Colonic mucosa (tissue), 4 donors: ENCODE data around the gene GSN. TPM values are rescaled to one million over a fixed set of nuclear protein-coding genes. Genes with fewer than 3 reads are reported as not detected.

Source experiments
- DNase-seq: peaks from one replicate; pipeline ENCODE4 v3.0.0-alpha.2; 2020
- H3K27ac ChIP-seq: fragments of 200-600 bp; one replicate; pipeline ENCODE4 v1.8.0; 2021
- H3K27me3 ChIP-seq: fragments of 200-600 bp; one replicate; pipeline ENCODE4 v1.8.0; 2021
- H3K36me3 ChIP-seq: fragments of 200-600 bp; one replicate; pipeline ENCODE4 v1.8.0; 2021
- H3K4me1 ChIP-seq: fragments of 200-600 bp; one replicate; pipeline ENCODE4 v1.8.0; 2021; ENCODE audit warnings: mild to moderate bottlenecking
- H3K4me3 ChIP-seq: fragments of 200-600 bp; one replicate; pipeline ENCODE4 v1.8.0; 2021
- H3K9ac ChIP-seq, 2 donors: one replicate each; pipeline ENCODE4 v1.7.0; 2013; ENCODE audit warnings: control low read depth in 2 of 2, low read depth in 2 of 2, low read length in 2 of 2
- H3K9me3 ChIP-seq: fragments of 200-600 bp; one replicate; pipeline ENCODE4 v1.8.0; 2021
- CTCF ChIP-seq: fragments of 200-600 bp; IDR thresholded peaks from one replicate; pipeline ENCODE4 v1.8.0; 2022; ENCODE audit warnings: antibody characterized with exemption, mild to moderate bottlenecking
- intact Hi-C: fragments of 100-400 bp; cut with DNase I; formaldehyde crosslinking; loops from one replicate; pipeline ENCODE4 v1.14.1; 2022
- total RNA-seq, 2 donors: library from RNA; stranded (reverse); fragmentation: NEBNext Ultra II Directional in 1 of 2; extraction: Animal tissue kit (Norgen Biotek cat#: 25700) in 1 of 2; gene quantifications; one replicate each; pipeline ENCODE4 v1.2.1, GENCODE V29; 2021
- donor health status: healthy.
- donor health status: DM: no; HTN: no; CAD: no.
- donor health status: DM: no; HTN: no; CAD: no.

The GSN gene
- total RNA-seq, 2 donors from 2014 or later, result 413 to 553 TPM

GRCh38 chr9:121259498-121259897, 8.5 kb upstream of the GSN start:
- no peak for DNase-seq
- no peak for TF ChIP-seq CTCF
- Histone ChIP-seq H3K36me3 (no peaks in the 10 kb centered on the region), H3K9me3 (no peaks in the 10 kb centered on the region), H3K27ac (no peak overlapping the region), H3K9ac (no peak overlapping the region), H3K4me3 (no peak overlapping the region), H3K4me1 (no peaks in the 10 kb centered on the region), H3K27me3 (no peaks in the 10 kb centered on the region)
- intact Hi-C loops, result no loop called here

- H3K27ac ChIP-seq, result no peak overlapping the region
- H3K4me3 ChIP-seq, result no peak overlapping the region
- no peak for TF ChIP-seq CTCF
- no peaks in the 10 kb centered on the region for H3K4me1 ChIP-seq
- H3K9ac ChIP-seq, result no peak overlapping the region
- DNase-seq, result no peak
- H3K27me3 ChIP-seq, result no peaks in the 10 kb centered on the region
- intact Hi-C loops, result loop anchor here (5.0 kb wide), 1 partner anchor 38 kb away; no protein-coding TSS in a partner anchor
- H3K36me3 ChIP-seq, result no peaks in the 10 kb centered on the region
- H3K9me3 ChIP-seq, result no peaks in the 10 kb centered on the region
Observed at GRCh38 chr9:121259935-121260334, 8.0 kb upstream of the GSN start.

- no peak overlapping the region for H3K27ac ChIP-seq
- DNase-seq, result no peak
Observed at GRCh38 chr9:121260457-121261106, 7.4 kb upstream of the GSN start.

GRCh38 chr9:121261107-121261460, 6.9 kb upstream of the GSN start:
- intact Hi-C loops, result loop anchor here (5.0 kb wide), 1 partner anchor 39 kb away; no protein-coding TSS in a partner anchor
- no peaks in the 10 kb centered on the region for H3K9me3 ChIP-seq
- no peak overlapping the region for H3K4me3 ChIP-seq
- no peaks in the 10 kb centered on the region for H3K36me3 ChIP-seq
- no peak for TF ChIP-seq CTCF
- no peak for DNase-seq
- no peak overlapping the region for H3K27ac ChIP-seq
- no peaks in the 10 kb centered on the region for H3K4me1 ChIP-seq
- H3K9ac ChIP-seq, result no peak overlapping the region
- no peaks in the 10 kb centered on the region for H3K27me3 ChIP-seq

More at GRCh38 chr9:121260457-121261106, 7.4 kb upstream of the GSN start:
- Histone ChIP-seq H3K4me1 (no peaks in the 10 kb centered on the region), H3K4me3 (no peak overlapping the region), H3K27me3 (no peaks in the 10 kb centered on the region), H3K9ac (no peak overlapping the region), H3K9me3 (no peaks in the 10 kb centered on the region), H3K36me3 (no peaks in the 10 kb centered on the region)
- no peak for TF ChIP-seq CTCF
- intact Hi-C loops, result loop anchor here (5.0 kb wide), 1 partner anchor 38 kb away; no protein-coding TSS in a partner anchor

- H3K27me3 ChIP-seq, result no peaks in the 10 kb centered on the region
- intact Hi-C loops, result loop anchor here (5.0 kb wide), 1 partner anchor 39 kb away; no protein-coding TSS in a partner anchor
- H3K9ac ChIP-seq, result no peak overlapping the region
- no peak for DNase-seq
- no peak overlapping the region for H3K4me3 ChIP-seq
- no peaks in the 10 kb centered on the region for H3K4me1 ChIP-seq
- no peaks in the 10 kb centered on the region for H3K36me3 ChIP-seq
- TF ChIP-seq CTCF, result no peak
- no peaks in the 10 kb centered on the region for H3K9me3 ChIP-seq
- peak overlapping the region; percentile 24 for H3K27ac ChIP-seq
Observed at GRCh38 chr9:121261755-121262154, 6.2 kb upstream of the GSN start.
